Gastrocnemius medialis (tissue), 4 donors: ENCODE measurements around the gene SLC2A4RG. TPM values are rescaled to one million over a fixed set of nuclear protein-coding genes. Genes with fewer than 3 reads are reported as not detected.

ENCODE experiments used
- ATAC-seq, 2 donors: fragments of 150-250 bp; one replicate each; pipeline ENCODE4 v1.9.1; 2016
- DNase-seq, 2 donors: peaks; one replicate each; pipeline ENCODE4 v3.0.0-alpha.2; 2019
- H3K27ac ChIP-seq, 4 donors: fragments of 200-600 bp; sonication (generic); 1 replicate in 1 of 4; 2 replicates in 3 of 4; pipeline ENCODE4 v1.5.1; 2016 to 2018; ENCODE audit warnings: mild to moderate bottlenecking in 2 of 4, moderate library complexity in 1 of 4
- H3K27me3 ChIP-seq, 3 donors: fragments of 200-600 bp; sonication (generic) in 2 of 3; 1 replicate in 1 of 3; 2 replicates in 2 of 3; pipeline versions ENCODE4 v1.5.1 to v1.6.0; 2016 to 2019; ENCODE audit warnings: mild to moderate bottlenecking in 1 of 3, moderate library complexity in 1 of 3
- H3K36me3 ChIP-seq, 2 donors: fragments of 200-600 bp; sonication (generic) in 1 of 2; one replicate each; pipeline ENCODE4 v1.5.1; 2017 to 2018
- H3K4me1 ChIP-seq, 2 donors: fragments of 200-600 bp; sonication (generic) in 1 of 2; one replicate each; pipeline ENCODE4 v1.5.1; 2016 to 2017; ENCODE audit warnings: mild to moderate bottlenecking in 2 of 2
- H3K4me3 ChIP-seq, 4 donors: fragments of 200-600 bp; sonication (generic) in 3 of 4; 1 replicate in 1 of 4; 2 replicates in 3 of 4; pipeline ENCODE4 v1.5.1; 2016 to 2019; ENCODE audit warnings: mild to moderate bottlenecking in 2 of 4
- H3K9me3 ChIP-seq, 3 donors: fragments of 200-600 bp; sonication (generic) in 2 of 3; 1 replicate in 1 of 3; 2 replicates in 2 of 3; pipeline ENCODE4 v1.5.1; 2016 to 2019
- POLR2A ChIP-seq, 2 donors: fragments of 450-650 bp; IDR thresholded peaks; one replicate each; pipeline ENCODE4 v1.6.1; 2017; ENCODE audit warnings: antibody characterized with exemption in 2 of 2, mild to moderate bottlenecking in 2 of 2, moderate library complexity in 2 of 2
- in situ Hi-C, 4 donors: fragments of 200-750 bp; cut with MboI; loops; one replicate each; pipeline versions ENCODE4 v1.15.0 to v1.8.0; 2017; ENCODE audit warnings: low sequenced_read_pairs in 4 of 4
- intact Hi-C: fragments of 100-400 bp; cut with DNase I; formaldehyde crosslinking; loops from one replicate; pipeline ENCODE4 v1.15.1; 2023; ENCODE audit warnings: low total_unique reads
- total RNA-seq, 4 donors: library from RNA; depleted of rRNA; stranded (reverse); fragments of >200 nt; gene quantifications; one replicate each; pipeline versions ENCODE4 v1.1.0 to v1.2.3, GENCODE V29; 2016
- TF ChIP-seq, protein P1 (sequence below), 5 experiments: fragments of 450-650 bp in 3 of 5; fragments of 200-600 bp in 2 of 5; sonication (generic) in 2 of 5; IDR thresholded peaks in 4 of 5; conservative IDR thresholded peaks in 1 of 5; 1 replicate in 4 of 5; 2 replicates in 1 of 5; pipeline ENCODE4 v1.5.1; 2016 to 2019; ENCODE audit warnings: antibody characterized with exemption in 5 of 5, mild to moderate bottlenecking in 3 of 5, moderate library complexity in 3 of 5

SLC2A4RG gene
- total RNA-seq, 4 donors from 2014 or later = 26.0 to 58.7 (median 39.1) TPM

DNA sequence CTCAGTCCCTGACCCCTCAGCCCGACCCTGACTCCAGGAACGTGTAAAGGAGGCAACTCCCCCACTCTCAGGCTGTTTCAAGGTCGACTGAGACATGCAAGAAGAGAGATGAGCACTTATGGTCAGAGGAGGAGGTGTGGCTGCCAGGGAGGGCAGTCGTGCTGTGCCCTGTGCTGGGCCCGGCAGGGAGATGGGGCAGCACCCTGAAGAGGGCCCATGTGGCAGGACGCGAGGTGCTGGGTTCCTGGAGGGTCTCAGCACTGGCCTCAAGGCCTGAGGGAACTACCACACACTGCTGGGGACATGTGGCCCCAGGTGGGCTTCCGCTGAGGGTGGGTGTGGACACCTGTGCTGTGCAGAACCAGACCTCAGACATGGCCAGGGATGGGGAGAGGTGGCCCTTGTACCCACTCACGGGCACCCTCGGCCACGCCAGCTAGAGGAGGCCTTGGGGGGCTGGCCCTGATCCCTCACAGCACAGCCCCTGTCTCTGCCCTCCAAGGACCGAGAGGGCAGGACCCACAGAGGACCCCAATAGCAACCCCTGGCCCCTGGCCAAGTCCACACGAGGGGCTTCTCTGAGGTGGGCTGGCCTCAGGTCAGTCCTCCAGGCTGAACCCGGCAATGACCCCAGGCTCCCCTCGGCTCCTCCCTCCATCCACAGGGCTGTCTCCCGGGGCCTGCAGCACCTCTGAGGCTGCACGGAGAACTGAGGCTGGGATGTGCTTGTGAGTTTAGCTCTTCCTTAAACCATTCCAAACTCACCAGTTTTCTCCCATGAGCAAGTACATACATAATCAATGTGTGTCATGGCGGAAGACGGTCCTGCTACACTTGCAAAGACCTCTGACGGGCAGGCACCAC, 8.7 kb downstream of the SLC2A4RG start:
- ATAC-seq (no peak), DNase-seq (no peak)
- Histone ChIP-seq H3K9me3 (no peaks in the 10 kb centered on the region), H3K27me3 (no peaks in the 10 kb centered on the region), H3K4me3 (no peak overlapping the region), H3K27ac (no peak overlapping the region), H3K4me1 (no peaks in the 10 kb centered on the region), H3K36me3 (peaks cover 0 to 5% of the 10 kb centered on the region in 2 donors)
- in situ Hi-C loops = no loop called here
- intact Hi-C loops = no loop called here
- TF ChIP-seq POLR2A (IDR thresholded peaks at IDR 0.05) = no peak
- TF ChIP-seq, protein P1, sequence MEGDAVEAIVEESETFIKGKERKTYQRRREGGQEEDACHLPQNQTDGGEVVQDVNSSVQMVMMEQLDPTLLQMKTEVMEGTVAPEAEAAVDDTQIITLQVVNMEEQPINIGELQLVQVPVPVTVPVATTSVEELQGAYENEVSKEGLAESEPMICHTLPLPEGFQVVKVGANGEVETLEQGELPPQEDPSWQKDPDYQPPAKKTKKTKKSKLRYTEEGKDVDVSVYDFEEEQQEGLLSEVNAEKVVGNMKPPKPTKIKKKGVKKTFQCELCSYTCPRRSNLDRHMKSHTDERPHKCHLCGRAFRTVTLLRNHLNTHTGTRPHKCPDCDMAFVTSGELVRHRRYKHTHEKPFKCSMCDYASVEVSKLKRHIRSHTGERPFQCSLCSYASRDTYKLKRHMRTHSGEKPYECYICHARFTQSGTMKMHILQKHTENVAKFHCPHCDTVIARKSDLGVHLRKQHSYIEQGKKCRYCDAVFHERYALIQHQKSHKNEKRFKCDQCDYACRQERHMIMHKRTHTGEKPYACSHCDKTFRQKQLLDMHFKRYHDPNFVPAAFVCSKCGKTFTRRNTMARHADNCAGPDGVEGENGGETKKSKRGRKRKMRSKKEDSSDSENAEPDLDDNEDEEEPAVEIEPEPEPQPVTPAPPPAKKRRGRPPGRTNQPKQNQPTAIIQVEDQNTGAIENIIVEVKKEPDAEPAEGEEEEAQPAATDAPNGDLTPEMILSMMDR (IDR thresholded peaks at IDR 0.05 in 4 of 5, conservative IDR thresholded peaks at IDR 0.05 in 1 of 5) = no peak

DNA sequence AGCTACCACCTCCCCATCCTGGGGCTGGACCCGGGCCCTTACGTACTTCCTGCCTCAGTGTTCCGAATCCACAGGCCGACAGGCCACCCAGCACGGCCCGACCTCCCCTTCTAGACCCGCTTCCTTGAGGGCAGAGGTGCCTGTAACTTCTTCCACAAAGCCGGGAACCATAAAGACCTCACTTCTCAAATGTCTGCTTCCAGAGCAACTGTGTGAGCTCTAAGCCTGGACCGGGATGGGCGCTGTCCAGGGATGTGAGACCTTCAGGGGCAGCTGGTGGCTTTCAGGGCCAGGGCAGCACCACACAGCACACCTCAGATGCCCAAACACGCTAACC, 9.3 kb downstream of the SLC2A4RG start:
- TF ChIP-seq, protein P1 (IDR thresholded peaks at IDR 0.05 in 4 of 5, conservative IDR thresholded peaks at IDR 0.05 in 1 of 5) = no peak
- TF ChIP-seq POLR2A (IDR thresholded peaks at IDR 0.05) = no peak
- intact Hi-C loops (no loop called here), in situ Hi-C loops (no loop called here)
- ATAC-seq = no peak
- Histone ChIP-seq H3K9me3 (no peaks in the 10 kb centered on the region), H3K4me3 (no peak overlapping the region), H3K27me3 (no peaks in the 10 kb centered on the region), H3K27ac (no peak overlapping the region), H3K4me1 (no peaks in the 10 kb centered on the region), H3K36me3 (no peaks in the 10 kb centered on the region)
- DNase-seq = no peak

GRCh38 chr20:63749597-63750508, 10.3 kb downstream of the SLC2A4RG start:
- Histone ChIP-seq H3K4me1 (no peaks in the 10 kb centered on the region), H3K27ac (no peak overlapping the region), H3K4me3 (no peak overlapping the region), H3K9me3 (no peaks in the 10 kb centered on the region), H3K36me3 (no peaks in the 10 kb centered on the region), H3K27me3 (no peaks in the 10 kb centered on the region)
- TF ChIP-seq, protein P1 (IDR thresholded peaks at IDR 0.05 in 4 of 5, conservative IDR thresholded peaks at IDR 0.05 in 1 of 5) = no peak
- no peak for TF ChIP-seq POLR2A (IDR thresholded peaks at IDR 0.05)
- ATAC-seq = no peak
- in situ Hi-C loops = no loop called here
- intact Hi-C loops = no loop called here
- DNase-seq = no peak

DNA sequence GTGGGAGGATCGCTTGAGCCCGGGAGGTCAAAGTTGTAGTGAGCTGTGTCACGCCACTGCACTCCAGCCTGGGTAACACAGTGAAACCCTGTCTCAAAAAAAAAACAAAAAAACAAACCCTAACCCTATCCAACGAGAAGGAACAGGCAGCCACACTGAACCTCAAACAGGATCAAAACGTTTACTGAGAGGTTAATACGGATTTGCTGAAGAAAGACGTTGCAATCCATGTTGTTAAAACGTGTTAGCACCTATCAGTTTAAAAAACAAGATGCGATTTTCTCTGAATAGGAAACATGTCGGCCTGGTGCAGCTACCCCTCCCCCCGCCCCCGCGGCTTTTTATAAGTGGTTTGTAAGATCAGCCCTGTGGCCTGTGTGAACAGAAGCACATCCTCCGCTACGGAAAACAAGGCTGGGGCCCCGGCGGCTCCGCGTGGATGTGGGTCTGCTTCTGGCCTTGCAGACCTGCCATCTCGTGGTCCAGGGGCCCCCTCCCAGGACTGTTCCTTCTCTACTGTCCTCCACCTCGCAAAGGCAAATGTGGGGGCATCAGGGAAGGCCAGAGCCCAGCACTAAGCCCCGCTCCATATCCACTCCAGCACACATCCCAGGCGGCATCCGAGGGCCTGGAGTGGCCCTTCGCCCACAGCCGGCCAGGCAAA, 11.4 kb downstream of the SLC2A4RG start:
- no peak overlapping the region for H3K4me3 ChIP-seq
- ATAC-seq = no peak
- H3K4me1 ChIP-seq = no peaks in the 10 kb centered on the region
- no peaks in the 10 kb centered on the region for H3K9me3 ChIP-seq
- H3K27ac ChIP-seq = no peak overlapping the region
- TF ChIP-seq, protein P1 (IDR thresholded peaks at IDR 0.05 in 4 of 5, conservative IDR thresholded peaks at IDR 0.05 in 1 of 5) = no peak
- no peak for TF ChIP-seq POLR2A (IDR thresholded peaks at IDR 0.05)
- no peaks in the 10 kb centered on the region for H3K27me3 ChIP-seq
- intact Hi-C loops (no loop called here), in situ Hi-C loops (no loop called here)
- H3K36me3 ChIP-seq = no peaks in the 10 kb centered on the region
- DNase-seq = no peak
